Measurements from ENCODE around the gene FAT1.

Gene FAT1

DNA sequence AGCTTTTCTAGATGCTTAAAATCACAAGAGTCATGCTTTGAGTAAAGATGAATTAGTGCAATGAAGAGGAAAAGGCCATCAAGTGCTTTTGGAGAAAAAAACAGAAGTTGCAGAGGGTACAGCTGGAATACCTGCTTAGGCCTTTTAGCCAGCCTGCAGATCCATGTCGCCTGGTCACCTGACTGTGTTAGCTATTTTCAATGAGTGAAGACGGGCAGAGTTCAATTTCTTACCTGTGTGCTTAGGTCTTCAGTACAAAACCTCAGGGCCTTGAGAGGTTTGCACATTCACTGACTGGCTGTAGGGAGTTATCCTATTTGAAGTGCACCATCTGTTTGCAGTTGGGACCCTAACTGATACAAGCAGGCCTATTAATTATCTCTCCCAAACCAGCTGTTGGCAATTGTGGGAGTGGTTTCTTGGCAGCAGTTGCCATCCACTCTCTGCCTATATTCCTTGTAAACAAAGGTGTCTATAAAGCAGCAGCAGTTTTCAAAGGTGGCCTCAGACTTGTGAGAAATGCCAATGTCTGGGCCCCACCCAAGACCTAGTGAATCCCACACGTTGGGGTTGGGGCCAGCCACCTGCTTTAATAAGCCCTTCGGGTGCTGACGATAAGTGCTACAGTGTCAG, 16.3 kb upstream of the FAT1 start:
- no peak overlapping the region for H3K4me3 ChIP-seq (ENCODE audit: low read depth, low read length)
- POLR2A ChIA-PET = no interaction called here
- no peak overlapping the region for H3K27ac ChIP-seq (ENCODE audit: extremely low read depth, low read depth, low read length)
- H3K9me3 ChIP-seq (ENCODE audit: control insufficient read depth, insufficient read depth, low read depth, low read length) = no peaks in the 10 kb centered on the region
- TF ChIP-seq KLF10 (tag by site-specific recombination; IDR thresholded peaks at IDR 0.05) = no peak
- TF ChIP-seq, protein P1, sequence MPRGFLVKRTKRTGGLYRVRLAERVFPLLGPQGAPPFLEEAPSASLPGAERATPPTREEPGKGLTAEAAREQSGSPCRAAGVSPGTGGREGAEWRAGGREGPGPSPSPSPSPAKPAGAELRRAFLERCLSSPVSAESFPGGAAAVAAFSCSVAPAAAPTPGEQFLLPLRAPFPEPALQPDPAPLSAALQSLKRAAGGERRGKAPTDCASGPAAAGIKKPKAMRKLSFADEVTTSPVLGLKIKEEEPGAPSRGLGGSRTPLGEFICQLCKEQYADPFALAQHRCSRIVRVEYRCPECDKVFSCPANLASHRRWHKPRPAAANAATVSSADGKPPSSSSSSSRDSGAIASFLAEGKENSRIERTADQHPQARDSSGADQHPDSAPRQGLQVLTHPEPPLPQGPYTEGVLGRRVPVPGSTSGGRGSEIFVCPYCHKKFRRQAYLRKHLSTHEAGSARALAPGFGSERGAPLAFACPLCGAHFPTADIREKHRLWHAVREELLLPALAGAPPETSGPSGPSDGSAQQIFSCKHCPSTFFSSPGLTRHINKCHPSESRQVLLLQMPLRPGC (tag by site-specific recombination; IDR thresholded peaks at IDR 0.05) = no peak
- CTCF ChIA-PET = interaction anchor here (1.0 kb wide), 1 partner anchor 12 kb away, joined by 3 read pairs; no protein-coding TSS in a partner anchor
- no peaks in the 10 kb centered on the region for H3K36me3 ChIP-seq (ENCODE audit: control insufficient read depth in 2 of 2, insufficient read depth in 1 of 2, low read length in 2 of 2)
- H3K4me1 ChIP-seq (ENCODE audit: control insufficient read depth, insufficient read depth, low read length) = peaks cover 3% of the 10 kb centered on the region; the same call in 1 of the 2 replicates

- CTCF ChIA-PET = interaction anchor here (1.0 kb wide), 1 partner anchor 11 kb away, joined by 3 read pairs; no protein-coding TSS in a partner anchor
- H3K4me1 ChIP-seq (ENCODE audit: control insufficient read depth, insufficient read depth, low read length) = peaks cover 3% of the 10 kb centered on the region
- TF ChIP-seq ZNF394 (tag by site-specific recombination; IDR thresholded peaks at IDR 0.05; ENCODE audit: borderline replicate concordance) (peak; percentile 51; the same call in 1 of the 2 replicates), ZNF2 (tag by site-specific recombination; IDR thresholded peaks at IDR 0.05) (no peak), ZNF558 (tag by site-specific recombination; IDR thresholded peaks at IDR 0.05) (no peak), ZNF140 (tag by site-specific recombination; IDR thresholded peaks at IDR 0.05) (peak; percentile 23; the same call in 1 of the 2 replicates), ZNF518A (tag by site-specific recombination; conservative IDR thresholded peaks at IDR 0.05; ENCODE audit: low read depth) (peak; percentile 45; the same call in 1 of the 2 replicates), ZNF426 (tag by site-specific recombination; IDR thresholded peaks at IDR 0.05) (peak; percentile 44), ZNF555 (tag by site-specific recombination; conservative IDR thresholded peaks at IDR 0.05) (peak; percentile 31)
- TF ChIP-seq, protein P2, sequence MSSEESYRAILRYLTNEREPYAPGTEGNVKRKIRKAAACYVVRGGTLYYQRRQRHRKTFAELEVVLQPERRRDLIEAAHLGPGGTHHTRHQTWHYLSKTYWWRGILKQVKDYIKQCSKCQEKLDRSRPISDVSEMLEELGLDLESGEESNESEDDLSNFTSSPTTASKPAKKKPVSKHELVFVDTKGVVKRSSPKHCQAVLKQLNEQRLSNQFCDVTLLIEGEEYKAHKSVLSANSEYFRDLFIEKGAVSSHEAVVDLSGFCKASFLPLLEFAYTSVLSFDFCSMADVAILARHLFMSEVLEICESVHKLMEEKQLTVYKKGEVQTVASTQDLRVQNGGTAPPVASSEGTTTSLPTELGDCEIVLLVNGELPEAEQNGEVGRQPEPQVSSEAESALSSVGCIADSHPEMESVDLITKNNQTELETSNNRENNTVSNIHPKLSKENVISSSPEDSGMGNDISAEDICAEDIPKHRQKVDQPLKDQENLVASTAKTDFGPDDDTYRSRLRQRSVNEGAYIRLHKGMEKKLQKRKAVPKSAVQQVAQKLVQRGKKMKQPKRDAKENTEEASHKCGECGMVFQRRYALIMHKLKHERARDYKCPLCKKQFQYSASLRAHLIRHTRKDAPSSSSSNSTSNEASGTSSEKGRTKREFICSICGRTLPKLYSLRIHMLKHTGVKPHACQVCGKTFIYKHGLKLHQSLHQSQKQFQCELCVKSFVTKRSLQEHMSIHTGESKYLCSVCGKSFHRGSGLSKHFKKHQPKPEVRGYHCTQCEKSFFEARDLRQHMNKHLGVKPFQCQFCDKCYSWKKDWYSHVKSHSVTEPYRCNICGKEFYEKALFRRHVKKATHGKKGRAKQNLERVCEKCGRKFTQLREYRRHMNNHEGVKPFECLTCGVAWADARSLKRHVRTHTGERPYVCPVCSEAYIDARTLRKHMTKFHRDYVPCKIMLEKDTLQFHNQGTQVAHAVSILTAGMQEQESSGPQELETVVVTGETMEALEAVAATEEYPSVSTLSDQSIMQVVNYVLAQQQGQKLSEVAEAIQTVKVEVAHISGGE (tag by site-specific recombination; conservative IDR thresholded peaks at IDR 0.05; ENCODE audit: low read depth) = peak; percentile 52; the same call in 1 of the 2 replicates
Measured at GRCh38 chr4:186739317-186739716, 15.7 kb upstream of the FAT1 start.

More at GRCh38 chr4:186739317-186739716, 15.7 kb upstream of the FAT1 start:
- no peaks in the 10 kb centered on the region for H3K36me3 ChIP-seq (ENCODE audit: control insufficient read depth in 2 of 2, insufficient read depth in 1 of 2, low read length in 2 of 2)
- POLR2A ChIA-PET = no interaction called here
- no peak overlapping the region for H3K27ac ChIP-seq (ENCODE audit: extremely low read depth, low read depth, low read length)
- H3K4me3 ChIP-seq (ENCODE audit: low read depth, low read length) = no peak overlapping the region
- H3K9me3 ChIP-seq (ENCODE audit: control insufficient read depth, insufficient read depth, low read depth, low read length) = no peaks in the 10 kb centered on the region
